HepG2 (cell line): Measurements from ENCODE around the gene PAM16. TPM values are rescaled to one million over a fixed set of nuclear protein-coding genes. Genes with fewer than 3 reads are reported as not detected.

Experiments
- ATAC-seq: fragments of 200-7000 bp; cut with Tn5 transposase; 3 replicates; pipeline ENCODE4 v1.9.1; 2020; ENCODE audit warnings: mild to moderate bottlenecking, moderate library complexity
- BruUV-seq: library from RNA; stranded (reverse); fragments of 400-500 nt; replicated peaks from 2 replicates; lab custom pipeline; 2021; lab: Mats Ljungman, UMichigan
- CTCF ChIA-PET: fragments of 300-600 bp; formaldehyde crosslinking; extraction: SDS; loops from one replicate; lab custom pipeline; 2021; ENCODE audit warnings: low total read pairs, inconsistent platforms, low intra/inter-chr PET ratio; lab: Yijun Ruan, JAX
- POLR2A ChIA-PET: fragments of 350-600 bp; sonication (Branson Sonifier 250); formaldehyde crosslinking; loops from one replicate; lab custom pipeline; 2020; ENCODE audit warnings: antibody characterized with exemption, inconsistent platforms; lab: Yijun Ruan, JAX
- DNase-seq: peaks from one replicate; pipeline ENCODE4 v3.0.0-alpha.2; 2015; ENCODE audit warnings: low spot score
- FAIRE-seq: peaks from 3 replicates; lab custom pipeline; 2011; peaks lifted over from hg19 to GRCh38; lab: Jason Lieb, UNC
- H2AFZ ChIP-seq: one replicate; pipeline ENCODE4 v1.6.1; 2011; ENCODE audit warnings: low read length, inconsistent platforms
- H3K27ac ChIP-seq: fragments of 300-600 bp; 3 replicates; pipeline ENCODE4 v1.8.0; 2011; ENCODE audit warnings: mixed run types, mild to moderate bottlenecking, mixed read lengths, low read length, inconsistent platforms; ENCODE audit not compliant: insufficient read depth; ENCODE audit errors: extremely low read length
- H3K27me3 ChIP-seq, 2 experiments: fragments of 200-600 bp in 1 of 2; 2 replicates in 1 of 2; 3 replicates in 1 of 2; pipeline versions ENCODE4 v1.6.0 to v1.8.0; 2011; ENCODE audit warnings: low read length in 2 of 2, mild to moderate bottlenecking in 2 of 2, moderate library complexity in 2 of 2, inconsistent platforms in 1 of 2; ENCODE audit not compliant: insufficient read depth in 2 of 2, control insufficient read depth in 1 of 2
- H3K36me3 ChIP-seq, 2 experiments: fragments of 200-600 bp in 1 of 2; replicated peaks in 1 of 2; 2 replicates in 1 of 2; 3 replicates in 1 of 2; pipeline versions ENCODE4 v1.5.1 to v1.8.0; 2011; ENCODE audit warnings: low read length in 2 of 2, inconsistent platforms in 1 of 2; ENCODE audit not compliant: insufficient read depth in 2 of 2, control insufficient read depth in 1 of 2
- H3K4me1 ChIP-seq: 2 replicates; pipeline ENCODE4 v1.5.1; 2012; ENCODE audit warnings: low read length, inconsistent platforms; ENCODE audit not compliant: insufficient read depth
- H3K4me2 ChIP-seq: 2 replicates; pipeline ENCODE4 v1.6.0; 2011; ENCODE audit warnings: low read depth, low read length, inconsistent platforms
- H3K4me3 ChIP-seq, 3 experiments: fragments of 200-600 bp in 1 of 3; sonication (generic), shearing (Covaris generic) in 1 of 3; replicated peaks in 1 of 3; 2 replicates each; pipeline ENCODE4 v1.5.1; 2011 to 2016; ENCODE audit warnings: low read length in 3 of 3, inconsistent platforms in 2 of 3, low read depth in 2 of 3, mild to moderate bottlenecking in 2 of 3, control low read depth in 1 of 3, mixed read lengths in 1 of 3; ENCODE audit not compliant: insufficient read depth in 1 of 3
- H3K79me2 ChIP-seq: one replicate; pipeline ENCODE4 v1.6.1; 2011; ENCODE audit warnings: low read length, inconsistent platforms; ENCODE audit not compliant: insufficient read depth
- H3K9ac ChIP-seq: 2 replicates; pipeline ENCODE4 v1.6.0; 2011; ENCODE audit warnings: mild to moderate bottlenecking, low read depth, low read length, inconsistent platforms; ENCODE audit not compliant: insufficient read depth
- H3K9me3 ChIP-seq: 2 replicates; pipeline ENCODE4 v1.5.1; 2012; ENCODE audit warnings: mild to moderate bottlenecking, low read length
- H4K20me1 ChIP-seq: 2 replicates; pipeline ENCODE4 v1.6.0; 2011; ENCODE audit warnings: inconsistent platforms, mild to moderate bottlenecking, low read length, moderate library complexity; ENCODE audit not compliant: insufficient read depth
- ARID3A ChIP-seq: IDR thresholded peaks from 2 replicates; pipeline ENCODE4 v1.6.1; 2012; ENCODE audit warnings: low read depth, low read length, improper control_type of control experiment
- ARNT ChIP-seq: fragments of 450-650 bp; IDR thresholded peaks from 2 replicates; pipeline ENCODE4 v1.6.1; 2017
- ATF4 ChIP-seq, 2 experiments: fragments of 450-650 bp in 1 of 2; sonication (generic) in 1 of 2; formaldehyde crosslinking; IDR thresholded peaks; 2 replicates each; pipeline versions ENCODE4 v1.5.0 to v1.8.0; 2020 to 2022; ENCODE audit warnings: mild to moderate bottlenecking in 1 of 2, missing genetic modification reagents in 1 of 2
- CBFB ChIP-seq: sonication (generic); formaldehyde crosslinking; IDR thresholded peaks from 2 replicates; pipeline ENCODE4 v1.4.0; 2020; ENCODE audit warnings: missing genetic modification reagents
- CREBL2 ChIP-seq: sonication (generic); formaldehyde crosslinking; IDR thresholded peaks from 2 replicates; pipeline ENCODE4 v1.8.1; 2023; ENCODE audit warnings: missing genetic modification reagents, mild to moderate bottlenecking, borderline replicate concordance
- FOXM1 ChIP-seq: sonication (generic); formaldehyde crosslinking; IDR thresholded peaks from 2 replicates; pipeline ENCODE4 v1.5.0; 2020; ENCODE audit warnings: missing genetic modification reagents
- GRHL1 ChIP-seq: sonication (generic); formaldehyde crosslinking; conservative IDR thresholded peaks from 2 replicates; pipeline ENCODE4 v1.8.0; 2022; ENCODE audit warnings: missing genetic modification reagents
- MBNL3 ChIP-seq: fragments of 250-450 bp; sonication (Bioruptor Pico); conservative IDR thresholded peaks from 2 replicates; pipeline ENCODE4 v1.8.0; 2022; ENCODE audit warnings: mild to moderate bottlenecking, inconsistent platforms
- PATZ1 ChIP-seq: sonication (generic); formaldehyde crosslinking; IDR thresholded peaks from 2 replicates; pipeline ENCODE4 v1.4.0; 2020; ENCODE audit warnings: missing genetic modification reagents
- PAWR ChIP-seq: sonication (generic); formaldehyde crosslinking; IDR thresholded peaks from 2 replicates; pipeline ENCODE4 v1.4.0; 2020; ENCODE audit warnings: missing genetic modification reagents, mild to moderate bottlenecking, borderline replicate concordance
- SP140L ChIP-seq: sonication (generic); formaldehyde crosslinking; IDR thresholded peaks from 2 replicates; pipeline ENCODE4 v1.4.0; 2020; ENCODE audit warnings: missing genetic modification reagents, borderline replicate concordance
- ZBTB8A ChIP-seq: sonication (generic); formaldehyde crosslinking; IDR thresholded peaks from 2 replicates; pipeline ENCODE4 v1.4.0; 2020; ENCODE audit warnings: mild to moderate bottlenecking, low read depth, missing genetic modification reagents, borderline replicate concordance
- ZNF280B ChIP-seq: sonication (generic); formaldehyde crosslinking; IDR thresholded peaks from 2 replicates; pipeline ENCODE4 v1.5.0; 2020; ENCODE audit warnings: missing genetic modification reagents, mild to moderate bottlenecking, borderline replicate concordance
- ZNF749 ChIP-seq: sonication (generic); formaldehyde crosslinking; IDR thresholded peaks from 2 replicates; pipeline ENCODE4 v1.8.0; 2022; ENCODE audit warnings: mild to moderate bottlenecking, missing genetic modification reagents, moderate library complexity, borderline replicate concordance
- ZNF841 ChIP-seq: sonication (generic); formaldehyde crosslinking; IDR thresholded peaks from 2 replicates; pipeline ENCODE4 v1.8.1; 2023; ENCODE audit warnings: missing genetic modification reagents, borderline replicate concordance
- WGBS: methylation state at CpG from one replicate; pipeline ENCODE4 v1.1.6; 2017; ENCODE audit warnings: low lambda C conversion rate; 5-methylcytosine and 5-hydroxymethylcytosine counted together
- in situ Hi-C: cut with HindIII; loops from 2 replicates; pipeline ENCODE4 v1.10.0; 2017; ENCODE audit warnings: low pct_unique_long_range_greater_than_20kb; ENCODE audit not compliant: extremely low pct_ligation_motif_present
- intact Hi-C: fragments of 100-400 bp; cut with micrococcal nuclease; formaldehyde crosslinking; loops from one replicate; pipeline ENCODE4 v1.10.0; 2022; ENCODE audit not compliant: unreplicated experiment
- polyA plus RNA-seq, 8 experiments: library from polyadenylated mRNA; depleted of rRNA in 3 of 8; stranded (reverse) in 7 of 8; unstranded in 1 of 8; fragments of >200 nt; fragmentation: Illumina TruSeq in 4 of 8; extraction: Trizol in 4 of 8; gene quantifications; 2 replicates each; pipeline versions ENCODE4 v1.2.1 to v1.2.3, GENCODE V29; 2011 to 2016; ENCODE audit warnings: low read depth in 4 of 8, missing spikeins in 1 of 8, mixed read lengths in 1 of 8; ENCODE audit not compliant: insufficient read depth in 1 of 8
- total RNA-seq, 5 experiments: library from RNA; depleted of rRNA; stranded (reverse); fragments of >200 nt; fragmentation: Illumina TruSeq; extraction: Trizol; gene quantifications; 2 replicates each; pipeline ENCODE4 v1.2.3, GENCODE V29; 2016; ENCODE audit warnings: low read depth in 1 of 5

The PAM16 gene
- total and polyA plus RNA-seq, 2 of the 13 experiments (the other 11 are each of a cell fraction or from before 2014, with no cell fraction given) = 51.5 to 51.8 TPM

GRCh38 chr16:4301968-4302367, 49.2 kb downstream of the PAM16 start (continued):
- TF ChIP-seq SP140L (CRISPR knock-in tag) = no peak
- no peak for TF ChIP-seq CREBL2 (CRISPR knock-in tag)
- TF ChIP-seq ARNT = no peak

GRCh38 chr16:4301177-4301576, 49.9 kb downstream of the PAM16 start:
- no peaks in the 10 kb centered on the region for H3K9me3 ChIP-seq
- H3K4me1 ChIP-seq = peaks cover 17% of the 10 kb centered on the region
- no peaks in the 10 kb centered on the region for H3K79me2 ChIP-seq
- TF ChIP-seq ZNF841 (CRISPR knock-in tag) (no peak), ZNF280B (no peak), PAWR (CRISPR knock-in tag) (no peak), PATZ1 (CRISPR knock-in tag) (no peak), ARID3A (no peak), CBFB (CRISPR knock-in tag) (no peak), MBNL3 (CRISPR knock-in tag) (no peak), ZNF749 (CRISPR knock-in tag) (no peak), FOXM1 (CRISPR knock-in tag) (no peak), GRHL1 (CRISPR knock-in tag) (no peak), ZBTB8A (CRISPR knock-in tag) (no peak), ATF4 (CRISPR knock-in tag; IDR thresholded peaks at IDR 0.05) (no peak)

More at GRCh38 chr16:4301177-4301576, 49.9 kb downstream of the PAM16 start:
- FAIRE-seq (no peak), ATAC-seq (no peak), DNase-seq (no peak)
- H3K4me3 ChIP-seq = no peak overlapping the region
- no TSS peak for BruUV-seq
- in situ Hi-C loops (no loop called here), intact Hi-C loops (no loop called here)
- POLR2A ChIA-PET = no interaction called here
- WGBS = 89% methylated on average over 4 of the region's 4 CpGs
- CTCF ChIA-PET = no interaction called here
- no peaks in the 10 kb centered on the region for H4K20me1 ChIP-seq
- H2AFZ ChIP-seq = no peak overlapping the region
- no peak overlapping the region for H3K9ac ChIP-seq
- no peak overlapping the region for H3K4me2 ChIP-seq
- no peaks in the 10 kb centered on the region for H3K36me3 ChIP-seq
- H3K27ac ChIP-seq = no peak overlapping the region
- peaks cover 2 to 10% of the 10 kb centered on the region in 2 experiments; a peak in 2 of 5 replicates for H3K27me3 ChIP-seq
